Measurements from ENCODE around the gene MCOLN1. TPM values are rescaled to one million over a fixed set of nuclear protein-coding genes. Genes with fewer than 3 reads are reported as not detected.

MCOLN1 gene
- polyA plus RNA-seq, 3 donors, result 32.8 to 133 (median 34.3) TPM

- H3K4me1 Mint-ChIP-seq, result peaks cover 32% of the 10 kb centered on the region
- peak overlapping the region; percentile 85 for H2AFZ ChIP-seq (ENCODE audit: insufficient read depth, low read depth, low read length, poor library complexity, severe bottlenecking)
- peaks cover 44 to 62% of the 10 kb centered on the region in 2 donors for H3K36me3 Mint-ChIP-seq
- intact Hi-C loops (cut with micrococcal nuclease), result loop anchor here (1.0 to 10.0 kb wide), 2 partner anchors 12 to 139 kb away; partner anchors contain the start of gene MCOLN1 (in 1 of the 2)
- H3K9me3 Mint-ChIP-seq, result no peaks in the 10 kb centered on the region
- H3K4me1 ChIP-seq (ENCODE audit: control insufficient read depth in 1 of 2, insufficient read depth in 2 of 2, low read length in 2 of 2), result peaks cover 32 to 43% of the 10 kb centered on the region in 2 donors
- peak overlapping the region; percentile 40 to 88 for H3K27ac ChIP-seq (ENCODE audit: low read depth in 1 of 2, low read length in 2 of 2)
- H3K27me3 Mint-ChIP-seq (ENCODE audit: low read depth in 3 of 3), result peaks cover 0 to 5% (median 2%) of the 10 kb centered on the region in 3 donors
- 0% methylated on average over 38 of the region's 41 CpGs for WGBS (ENCODE audit: insufficient coverage)
- TF ChIP-seq CTCF (IDR thresholded peaks at IDR 0.05), result no peak
- H3K9ac ChIP-seq (ENCODE audit: insufficient read depth, low read length, poor library complexity, severe bottlenecking), result peak overlapping the region; percentile 79
- H3K9me3 ChIP-seq (replicated peaks in 1 of 2; ENCODE audit: control insufficient read depth in 1 of 2, insufficient read depth in 1 of 2, low read length in 2 of 2), result no peaks in the 10 kb centered on the region
- H3K4me3 ChIP-seq (replicated peaks in 1 of 3; ENCODE audit: low read depth in 2 of 3, low read length in 3 of 3), result peak overlapping the region; percentile 60 to 99 (median 99)
- H3K27me3 ChIP-seq (ENCODE audit: control insufficient read depth in 2 of 2, insufficient read depth in 2 of 2, low read length in 2 of 2), result no peaks in the 10 kb centered on the region
- H4K20me1 ChIP-seq (ENCODE audit: insufficient read depth, low read length), result no peaks in the 10 kb centered on the region
- DNase-seq, result peak; percentile 64 to 81 (median 69)
- H3K4me3 Mint-ChIP-seq, result peak overlapping the region; percentile 89 to 94
- H3K79me2 ChIP-seq (ENCODE audit: insufficient read depth, low read length), result peaks cover 12% of the 10 kb centered on the region
- peak overlapping the region; percentile 74 to 95 (median 88) for H3K27ac Mint-ChIP-seq
- H3K36me3 ChIP-seq (replicated peaks in 1 of 2; ENCODE audit: control insufficient read depth in 1 of 2, insufficient read depth in 2 of 2, low read length in 2 of 2), result peaks cover 34 to 50% of the 10 kb centered on the region in 2 donors
- peak overlapping the region; percentile 100 for H3K4me2 ChIP-seq (replicated peaks; ENCODE audit: extremely low read depth, low read length, poor library complexity, severe bottlenecking)
Observed at GRCh38 chr19:7533925-7534480, 11.6 kb downstream of the MCOLN1 start.

- peaks cover 32% of the 10 kb centered on the region for H3K4me1 Mint-ChIP-seq
- H3K27ac ChIP-seq (ENCODE audit: low read depth in 1 of 2, low read length in 2 of 2), result peak overlapping the region; percentile 81 to 88
- intact Hi-C loops (cut with micrococcal nuclease), result loop anchor here (1.0 to 10.0 kb wide), 2 partner anchors 12 to 140 kb away; partner anchors contain the start of gene MCOLN1 (in 1 of the 2)
- H2AFZ ChIP-seq (ENCODE audit: insufficient read depth, low read depth, low read length, poor library complexity, severe bottlenecking), result peak overlapping the region; percentile 85
- H3K36me3 ChIP-seq (replicated peaks in 1 of 2; ENCODE audit: control insufficient read depth in 1 of 2, insufficient read depth in 2 of 2, low read length in 2 of 2), result peaks cover 28 to 47% of the 10 kb centered on the region in 2 donors
- no peak for TF ChIP-seq CTCF (IDR thresholded peaks at IDR 0.05)
- peak overlapping the region; percentile 100 for H3K4me2 ChIP-seq (replicated peaks; ENCODE audit: extremely low read depth, low read length, poor library complexity, severe bottlenecking)
- H3K4me1 ChIP-seq (ENCODE audit: control insufficient read depth in 1 of 2, insufficient read depth in 2 of 2, low read length in 2 of 2), result peaks cover 32 to 43% of the 10 kb centered on the region in 2 donors
- peak overlapping the region; percentile 79 for H3K9ac ChIP-seq (ENCODE audit: insufficient read depth, low read length, poor library complexity, severe bottlenecking)
- no peaks in the 10 kb centered on the region for H3K9me3 Mint-ChIP-seq
- WGBS (ENCODE audit: insufficient coverage), result under 1% methylated on average over 27 of the region's 27 CpGs
- H4K20me1 ChIP-seq (ENCODE audit: insufficient read depth, low read length), result no peaks in the 10 kb centered on the region
- peaks cover 12% of the 10 kb centered on the region for H3K79me2 ChIP-seq (ENCODE audit: insufficient read depth, low read length)
- H3K27me3 Mint-ChIP-seq (ENCODE audit: low read depth in 3 of 3), result peaks cover 0 to 5% (median 2%) of the 10 kb centered on the region in 3 donors
- peaks cover 41 to 56% of the 10 kb centered on the region in 2 donors for H3K36me3 Mint-ChIP-seq
- DNase-seq, result no peak
- H3K9me3 ChIP-seq (replicated peaks in 1 of 2; ENCODE audit: control insufficient read depth in 1 of 2, insufficient read depth in 1 of 2, low read length in 2 of 2), result no peaks in the 10 kb centered on the region
- H3K27me3 ChIP-seq (ENCODE audit: control insufficient read depth in 2 of 2, insufficient read depth in 2 of 2, low read length in 2 of 2), result no peaks in the 10 kb centered on the region
- peak overlapping the region; percentile 74 to 95 (median 88) for H3K27ac Mint-ChIP-seq
- H3K4me3 ChIP-seq (replicated peaks in 1 of 3; ENCODE audit: low read depth in 2 of 3, low read length in 3 of 3), result peak overlapping the region; percentile 60 to 99 (median 99)
- peak overlapping the region; percentile 89 to 94 for H3K4me3 Mint-ChIP-seq
Observed at GRCh38 chr19:7534531-7535046, 12.2 kb downstream of the MCOLN1 start.

Data from CD14-positive monocyte (primary cell).